NCI-H524 treated with DMSO at 0.1 percent for 48 hours (cell line): Measurements from ENCODE around the gene ATF6B.
A peak's percentile ranks its signal among the peaks of the same experiment; 100 is the strongest.

ENCODE experiments used
- DNase-seq: peaks from one replicate; lab custom pipeline; 2025; lab: John Stamatoyannopoulos, UW

ATF6B gene

GRCh38 chr6:32107406-32107805, 20.6 kb downstream of the ATF6B start:
- no peak for DNase-seq

GRCh38 chr6:32105433-32105832, 22.6 kb downstream of the ATF6B start:
- DNase-seq = no peak

GRCh38 chr6:32102255-32102654, 25.8 kb downstream of the ATF6B start:
- DNase-seq = no peak

GRCh38 chr6:32100251-32100650, 27.8 kb downstream of the ATF6B start:
- DNase-seq = peak; percentile 1

- no peak for DNase-seq
Observed at GRCh38 chr6:32097364-32097763, 30.7 kb downstream of the ATF6B start.

- DNase-seq = no peak
Observed at GRCh38 chr6:32096394-32097258, 31.4 kb downstream of the ATF6B start.

GRCh38 chr6:32096087-32096393, 32.0 kb downstream of the ATF6B start:
- DNase-seq = no peak

GRCh38 chr6:32095338-32096086, 32.5 kb downstream of the ATF6B start:
- no peak for DNase-seq

- DNase-seq = no peak
Observed at GRCh38 chr6:32092760-32093497, 35.1 kb downstream of the ATF6B start.

GRCh38 chr6:32089082-32089828, 38.8 kb downstream of the ATF6B start:
- DNase-seq = no peak

- no peak for DNase-seq
Observed at GRCh38 chr6:32088487-32089049, 39.5 kb downstream of the ATF6B start.

GRCh38 chr6:32087574-32088486, 40.2 kb downstream of the ATF6B start:
- peak; percentile 4 for DNase-seq

GRCh38 chr6:32086661-32087573, 41.1 kb downstream of the ATF6B start:
- no peak for DNase-seq

GRCh38 chr6:32085759-32086459, 42.1 kb downstream of the ATF6B start:
- no peak for DNase-seq

GRCh38 chr6:32084780-32085179, 43.3 kb downstream of the ATF6B start:
- no peak for DNase-seq

GRCh38 chr6:32083812-32084768, 44.0 kb downstream of the ATF6B start:
- no peak for DNase-seq

GRCh38 chr6:32082935-32083334, 45.1 kb downstream of the ATF6B start:
- no peak for DNase-seq

- DNase-seq = no peak
Observed at GRCh38 chr6:32082478-32082877, 45.6 kb downstream of the ATF6B start.
